ENCODE measurements around the gene DAPK2.

DAPK2 gene

DNA sequence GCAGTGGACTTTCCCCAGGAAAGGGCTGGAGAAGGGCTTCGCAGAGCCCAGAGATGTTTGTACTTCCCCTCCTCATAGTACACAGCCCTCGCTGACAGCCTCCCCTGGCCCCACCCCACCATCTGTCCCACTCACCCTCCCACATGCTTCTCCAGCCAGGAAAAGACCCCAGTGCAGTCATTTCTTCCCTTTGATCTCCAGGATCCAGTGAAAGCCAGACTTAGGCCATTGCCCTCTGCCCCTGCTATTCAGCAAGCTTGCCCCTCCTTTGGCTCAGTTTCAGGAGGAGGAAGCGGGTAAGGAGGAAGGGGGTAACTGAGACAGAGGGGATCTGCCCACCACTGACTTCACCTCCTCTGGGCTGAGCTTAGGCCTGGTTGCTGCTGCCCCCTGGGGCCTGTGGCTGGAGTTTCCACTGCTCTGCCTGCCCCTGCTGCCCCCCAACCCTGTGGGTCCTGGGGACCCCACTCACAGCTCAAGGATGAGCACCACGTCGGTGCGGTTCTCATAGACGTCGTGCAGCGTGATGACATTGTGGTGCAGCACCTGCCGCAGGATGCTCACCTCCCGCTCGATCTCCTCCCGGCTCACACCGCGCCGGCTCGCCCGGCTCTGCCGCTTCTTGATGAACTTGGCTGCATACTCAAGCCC, 63.1 kb downstream of the DAPK2 start:
- TF ChIP-seq, protein P1, sequence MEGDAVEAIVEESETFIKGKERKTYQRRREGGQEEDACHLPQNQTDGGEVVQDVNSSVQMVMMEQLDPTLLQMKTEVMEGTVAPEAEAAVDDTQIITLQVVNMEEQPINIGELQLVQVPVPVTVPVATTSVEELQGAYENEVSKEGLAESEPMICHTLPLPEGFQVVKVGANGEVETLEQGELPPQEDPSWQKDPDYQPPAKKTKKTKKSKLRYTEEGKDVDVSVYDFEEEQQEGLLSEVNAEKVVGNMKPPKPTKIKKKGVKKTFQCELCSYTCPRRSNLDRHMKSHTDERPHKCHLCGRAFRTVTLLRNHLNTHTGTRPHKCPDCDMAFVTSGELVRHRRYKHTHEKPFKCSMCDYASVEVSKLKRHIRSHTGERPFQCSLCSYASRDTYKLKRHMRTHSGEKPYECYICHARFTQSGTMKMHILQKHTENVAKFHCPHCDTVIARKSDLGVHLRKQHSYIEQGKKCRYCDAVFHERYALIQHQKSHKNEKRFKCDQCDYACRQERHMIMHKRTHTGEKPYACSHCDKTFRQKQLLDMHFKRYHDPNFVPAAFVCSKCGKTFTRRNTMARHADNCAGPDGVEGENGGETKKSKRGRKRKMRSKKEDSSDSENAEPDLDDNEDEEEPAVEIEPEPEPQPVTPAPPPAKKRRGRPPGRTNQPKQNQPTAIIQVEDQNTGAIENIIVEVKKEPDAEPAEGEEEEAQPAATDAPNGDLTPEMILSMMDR (IDR thresholded peaks at IDR 0.05; ENCODE audit: extremely low read depth, insufficient read depth, missing control alignments): no peak
- in situ Hi-C loops (cut with MboI; ENCODE audit: low pct_unique_long_range_greater_than_20kb, low sequenced_read_pairs, unreplicated experiment): no loop called here
- DNase-seq (ENCODE audit: low spot score): no peak

DNA sequence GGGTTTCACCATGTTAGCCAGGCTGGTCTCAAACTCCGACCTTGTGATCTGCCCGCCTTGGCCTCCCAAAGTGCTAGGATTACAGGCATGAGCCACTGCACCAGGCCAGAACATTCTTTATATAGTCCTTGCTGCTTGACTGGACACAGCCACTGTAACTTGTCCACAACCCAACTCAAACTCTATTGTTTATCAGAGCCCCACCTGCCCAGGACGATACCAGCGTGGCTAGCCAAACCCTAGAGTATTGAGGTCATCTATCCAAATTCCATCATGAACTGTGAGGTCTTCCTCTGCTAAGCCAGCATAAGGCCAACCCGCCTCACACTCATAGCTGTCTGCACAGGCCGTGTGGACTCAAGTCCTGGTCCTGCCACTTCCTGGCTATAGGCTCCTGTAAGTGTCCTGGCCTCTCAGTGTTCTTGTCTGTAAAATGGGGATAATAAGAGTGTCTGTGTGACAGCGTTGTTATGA, 63.9 kb downstream of the DAPK2 start:
- in situ Hi-C loops (cut with MboI; ENCODE audit: low pct_unique_long_range_greater_than_20kb, low sequenced_read_pairs, unreplicated experiment): no loop called here
- DNase-seq (ENCODE audit: low spot score): no peak
- TF ChIP-seq, protein P1 (IDR thresholded peaks at IDR 0.05; ENCODE audit: extremely low read depth, insufficient read depth, missing control alignments): no peak

DNA sequence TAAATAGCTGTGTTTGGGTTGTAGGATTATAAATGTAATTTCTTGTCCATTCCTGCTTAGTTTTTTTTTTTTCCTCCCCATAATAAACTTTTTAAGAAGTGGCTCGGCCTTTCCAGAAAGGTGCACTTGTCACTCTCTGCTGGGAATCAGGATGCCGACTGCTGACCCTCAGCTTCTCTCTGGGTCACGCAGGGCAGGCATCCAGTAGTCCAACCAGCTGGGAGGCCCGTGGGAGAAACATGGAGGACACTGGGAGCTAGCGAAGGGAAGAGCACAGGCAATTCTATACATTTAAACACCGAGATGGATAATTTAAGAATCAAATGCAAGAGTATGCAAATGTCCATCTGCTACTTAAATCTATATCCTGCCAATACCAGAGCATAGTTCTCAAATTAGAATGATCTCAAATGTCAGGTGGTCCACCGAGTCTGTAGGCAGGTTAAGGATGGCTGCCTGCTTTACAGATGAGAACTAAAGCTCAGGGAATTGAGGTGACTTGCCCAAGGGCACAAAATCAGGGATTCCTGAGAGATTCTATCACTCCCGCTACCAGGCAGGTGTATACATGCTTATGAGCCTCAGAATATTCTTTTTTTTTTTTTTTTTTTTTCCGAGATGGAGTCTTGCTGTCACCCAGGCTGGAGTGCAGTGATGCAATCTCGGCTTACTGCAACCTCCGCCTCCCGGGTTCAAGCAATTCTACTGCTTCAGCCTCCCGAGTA, 64.5 kb downstream of the DAPK2 start:
- DNase-seq (ENCODE audit: low spot score): no peak
- in situ Hi-C loops (cut with MboI; ENCODE audit: low pct_unique_long_range_greater_than_20kb, low sequenced_read_pairs, unreplicated experiment): no loop called here
- TF ChIP-seq, protein P1 (IDR thresholded peaks at IDR 0.05; ENCODE audit: extremely low read depth, insufficient read depth, missing control alignments): no peak

DNA sequence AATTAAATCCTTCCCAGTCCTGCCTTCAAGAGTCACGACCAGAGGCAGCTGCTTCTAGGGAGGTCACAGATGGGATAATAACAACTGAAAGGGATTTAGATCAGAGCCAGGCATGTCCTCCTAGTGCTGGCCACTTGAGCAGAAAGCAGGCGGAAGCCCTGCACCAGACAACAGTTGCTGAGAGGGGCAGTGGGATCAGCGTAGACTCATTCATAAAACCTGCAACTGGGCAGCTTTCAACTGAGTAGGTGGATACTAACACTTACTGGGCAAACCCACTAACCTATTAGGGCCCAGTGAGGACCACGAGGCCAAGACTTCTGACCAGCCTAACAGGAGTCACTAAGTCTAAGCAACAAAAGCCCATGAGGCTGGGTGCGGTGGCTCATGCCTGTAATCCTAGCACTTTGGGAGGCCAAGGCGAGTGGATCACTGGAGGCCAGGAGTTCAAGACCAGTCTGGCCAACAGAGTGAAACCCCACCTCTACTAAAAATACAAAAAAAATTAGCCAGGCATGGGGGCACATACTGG, 67.0 kb downstream of the DAPK2 start:
- TF ChIP-seq, protein P1 (IDR thresholded peaks at IDR 0.05; ENCODE audit: extremely low read depth, insufficient read depth, missing control alignments): no peak
- in situ Hi-C loops (cut with MboI; ENCODE audit: low pct_unique_long_range_greater_than_20kb, low sequenced_read_pairs, unreplicated experiment): no loop called here
- DNase-seq (ENCODE audit: low spot score): no peak

DNA sequence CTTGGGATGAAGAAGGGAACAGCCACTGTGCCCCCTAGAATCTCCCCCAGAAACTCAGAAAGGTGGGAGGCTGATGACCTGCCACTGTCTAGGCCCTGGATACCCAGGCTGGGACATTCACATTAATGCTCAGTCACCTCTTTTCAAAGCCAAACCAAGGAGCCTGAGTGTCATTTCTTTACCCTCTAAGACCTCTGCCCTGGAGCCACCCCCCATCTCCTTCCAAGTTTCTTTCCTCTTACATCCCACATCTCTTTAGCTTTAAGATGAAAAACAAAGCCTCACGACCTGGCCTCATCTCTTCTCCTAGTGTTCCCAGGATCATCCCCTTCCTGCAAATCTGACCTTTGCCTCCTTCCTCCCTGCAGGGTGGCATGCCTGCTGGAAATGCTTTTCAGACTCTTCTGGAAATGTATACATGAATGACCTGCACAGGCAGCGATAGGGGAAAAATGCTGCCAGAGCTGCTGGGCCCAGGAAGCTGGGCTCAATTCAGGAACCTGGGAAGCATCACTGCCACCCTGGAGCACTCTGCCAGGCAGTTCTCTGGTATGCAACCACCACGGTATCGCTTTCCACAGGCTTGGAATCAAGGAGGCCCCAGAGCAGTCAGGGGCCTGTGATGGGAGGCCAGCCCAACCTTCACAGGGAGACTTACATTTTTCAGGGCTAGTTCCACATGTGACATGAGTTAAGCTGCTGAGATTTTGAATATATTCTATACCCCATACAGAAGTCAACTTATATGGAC, 67.6 kb downstream of the DAPK2 start:
- in situ Hi-C loops (cut with MboI; ENCODE audit: low pct_unique_long_range_greater_than_20kb, low sequenced_read_pairs, unreplicated experiment): no loop called here
- DNase-seq (ENCODE audit: low spot score): no peak
- TF ChIP-seq, protein P1 (IDR thresholded peaks at IDR 0.05; ENCODE audit: extremely low read depth, insufficient read depth, missing control alignments): no peak

DNA sequence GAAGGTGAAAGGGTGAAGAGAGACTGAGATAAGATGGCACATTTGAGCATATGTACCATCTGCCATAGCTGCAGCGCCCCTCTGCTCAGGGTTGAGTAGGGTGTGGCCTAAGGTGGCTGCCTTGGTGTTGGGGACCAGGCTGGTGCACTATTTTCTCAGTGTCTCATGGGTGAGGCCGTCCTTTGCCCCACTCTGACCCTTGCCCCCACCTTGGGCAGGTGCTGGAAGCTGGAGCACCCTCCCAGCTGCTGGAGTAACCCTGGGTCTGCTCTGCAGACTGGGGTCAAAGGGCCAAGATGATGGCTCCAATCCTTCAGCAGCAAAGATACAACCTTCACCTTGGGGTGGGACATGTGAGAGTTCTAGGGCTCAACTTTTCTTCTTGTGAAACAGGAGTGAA, 69.2 kb downstream of the DAPK2 start:
- in situ Hi-C loops (cut with MboI; ENCODE audit: low pct_unique_long_range_greater_than_20kb, low sequenced_read_pairs, unreplicated experiment): no loop called here
- TF ChIP-seq, protein P1 (IDR thresholded peaks at IDR 0.05; ENCODE audit: extremely low read depth, insufficient read depth, missing control alignments): no peak
- DNase-seq (ENCODE audit: low spot score): no peak

Data from GM13977 (cell line).